H4 (cell line): ENCODE measurements around the gene ANKS1A. TPM values are rescaled to one million over a fixed set of nuclear protein-coding genes. Genes with fewer than 3 reads are reported as not detected.
A peak's percentile ranks its signal among the peaks of the same experiment; 100 is the strongest.
"Not testable (repeated sequence)": the region's sequence is repeated elsewhere in the genome, so short reads cannot be mapped to it uniquely, and the experiment has no call there.

Experiments
- DNase-seq: peaks from one replicate; pipeline ENCODE4 v3.0.0-alpha.2; 2015; ENCODE audit warnings: low spot score
- total RNA-seq: library from RNA; depleted of rRNA; stranded (reverse); fragments of >200 nt; shearing (Covaris generic); gene quantifications from 2 replicates; pipeline ENCODE4 v1.2.3, GENCODE V29; 2014

Gene ANKS1A
- total RNA-seq, 1 experiment from 2014 or later, result 8.8 TPM

- no peak for DNase-seq
Measured at GRCh38 chr6:34917626-34918285, 28.7 kb downstream of the ANKS1A start.

DNA sequence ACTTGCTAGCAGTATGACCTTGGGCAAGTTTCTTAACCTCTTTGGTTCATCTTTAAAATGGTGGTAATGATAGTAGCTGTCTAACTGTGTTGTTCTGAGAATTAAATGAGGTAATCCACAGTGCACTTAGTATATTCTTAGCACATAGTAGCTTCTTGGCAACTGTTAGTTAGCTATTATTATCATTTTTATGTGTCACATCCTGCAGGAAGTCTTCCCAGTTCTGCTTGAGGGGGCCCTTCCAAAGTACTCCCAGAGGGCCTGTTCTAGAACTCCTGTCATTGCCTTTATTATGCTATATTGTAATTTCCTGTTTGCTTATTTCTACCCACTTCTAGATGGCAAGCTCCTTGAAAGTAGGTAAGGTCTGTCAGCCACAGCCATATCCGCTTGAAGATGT, 30.6 kb downstream of the ANKS1A start:
- no peak for DNase-seq

DNA sequence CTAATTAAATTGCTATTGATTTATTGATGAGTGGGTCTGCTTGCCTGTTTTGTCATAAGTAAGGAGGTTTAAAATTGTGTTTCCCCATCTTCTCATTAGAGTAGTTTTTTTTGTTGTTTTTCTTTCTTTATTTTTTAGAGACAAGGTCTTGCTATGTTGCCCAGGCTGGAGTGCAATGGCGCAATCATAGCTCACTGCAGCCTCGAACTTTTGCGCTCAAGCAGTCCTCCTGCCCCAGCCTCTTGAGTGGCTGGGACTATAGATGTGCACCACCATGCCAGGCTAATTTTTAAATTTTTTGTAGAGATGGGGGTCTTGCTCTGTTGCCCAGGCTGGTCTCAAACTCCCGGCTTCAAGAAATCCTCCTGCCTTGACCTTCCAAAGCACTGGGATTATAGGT, 31.0 kb downstream of the ANKS1A start:
- DNase-seq, result no peak

- DNase-seq, result no peak
Measured at GRCh38 chr6:34922177-34922663, 33.2 kb downstream of the ANKS1A start.

- no peak for DNase-seq
Measured at GRCh38 chr6:34924831-34925625, 36.0 kb downstream of the ANKS1A start.

- no peak for DNase-seq
Measured at GRCh38 chr6:34926655-34927054, 37.6 kb downstream of the ANKS1A start.

GRCh38 chr6:34928220-34928619, 39.2 kb downstream of the ANKS1A start:
- no peak for DNase-seq

- DNase-seq, result no peak
Measured at GRCh38 chr6:34928695-34929094, 39.6 kb downstream of the ANKS1A start.

DNA sequence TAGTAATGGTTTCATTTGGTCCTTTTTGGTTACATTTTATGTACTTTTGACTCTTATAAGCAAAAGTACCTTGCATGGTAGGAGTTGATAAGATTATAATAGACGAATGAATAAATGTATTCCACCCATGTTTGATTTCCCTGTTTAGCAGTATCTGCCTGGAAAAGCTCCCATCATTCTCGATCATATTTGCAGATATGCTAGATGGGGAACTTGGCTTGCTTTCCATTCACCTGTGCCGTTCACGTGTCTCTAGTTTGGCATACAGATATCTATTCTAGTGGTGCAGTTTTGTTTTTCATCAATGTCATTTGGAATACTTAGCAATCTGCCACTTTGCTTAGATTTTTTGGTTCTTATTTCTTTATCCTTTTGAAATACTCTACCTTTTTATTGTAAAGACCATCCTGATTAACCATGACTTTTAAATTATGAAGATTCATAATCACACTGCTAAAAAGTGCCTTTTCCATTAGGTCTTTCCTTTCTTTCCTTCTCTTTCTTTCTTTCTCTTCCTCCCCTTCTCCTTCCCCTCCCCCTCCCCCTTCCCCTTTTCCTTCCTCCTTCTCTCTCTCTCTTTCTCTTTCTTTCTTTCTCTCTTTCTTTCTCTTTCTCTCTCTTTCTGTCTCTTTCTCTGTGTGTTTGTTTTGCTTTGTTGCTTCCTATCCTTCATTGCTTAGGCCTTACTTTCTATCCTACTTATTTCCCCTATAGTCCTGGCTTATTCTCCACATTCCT, 40.4 kb downstream of the ANKS1A start:
- no peak for DNase-seq

GRCh38 chr6:34930221-34930620, 41.2 kb downstream of the ANKS1A start:
- DNase-seq, result no peak

- not testable (repeated sequence) for DNase-seq
Measured at GRCh38 chr6:34932202-34932601, 43.1 kb downstream of the ANKS1A start.

DNA sequence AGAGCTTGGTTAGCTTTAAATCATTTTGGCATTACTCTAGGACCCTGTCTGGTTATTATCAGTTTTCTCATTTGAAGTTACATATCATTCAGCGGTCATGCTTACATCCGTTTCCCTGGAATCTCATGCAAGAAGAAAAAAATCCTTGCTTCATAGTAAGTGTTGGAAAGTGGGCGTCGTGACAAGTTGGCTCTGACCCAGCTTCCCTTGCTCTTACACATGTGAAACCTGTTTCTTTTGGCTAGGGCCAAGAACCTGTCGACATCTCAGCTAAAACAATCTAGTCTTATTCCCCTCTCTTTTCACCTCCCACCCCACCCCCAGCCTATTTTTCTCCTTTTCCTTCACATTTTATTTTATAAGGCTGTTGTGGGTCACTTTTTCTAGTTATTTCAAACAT, 45.5 kb downstream of the ANKS1A start:
- no peak for DNase-seq

GRCh38 chr6:34938268-34938667, 49.2 kb downstream of the ANKS1A start:
- DNase-seq, result no peak

- no peak for DNase-seq
Measured at GRCh38 chr6:34940030-34940434, 51.0 kb downstream of the ANKS1A start.

DNA sequence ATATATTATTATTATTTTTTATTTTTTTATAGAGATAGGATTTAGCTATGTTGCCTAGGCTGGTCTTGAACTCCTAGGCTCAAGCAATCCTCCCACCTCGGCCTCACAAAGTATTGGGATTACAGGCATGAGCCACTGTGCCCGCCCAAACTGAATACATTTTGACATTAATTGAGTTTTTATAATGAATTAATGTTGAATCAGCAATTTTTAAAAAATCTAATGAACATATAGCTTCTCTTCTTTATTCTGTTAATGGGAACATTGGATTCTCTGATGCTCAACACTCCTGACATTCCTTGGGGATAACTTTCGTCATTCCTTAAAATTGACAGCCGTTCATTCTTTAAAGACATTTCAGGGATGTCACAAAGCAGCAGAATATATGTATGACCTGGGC, 52.4 kb downstream of the ANKS1A start:
- no peak for DNase-seq

DNA sequence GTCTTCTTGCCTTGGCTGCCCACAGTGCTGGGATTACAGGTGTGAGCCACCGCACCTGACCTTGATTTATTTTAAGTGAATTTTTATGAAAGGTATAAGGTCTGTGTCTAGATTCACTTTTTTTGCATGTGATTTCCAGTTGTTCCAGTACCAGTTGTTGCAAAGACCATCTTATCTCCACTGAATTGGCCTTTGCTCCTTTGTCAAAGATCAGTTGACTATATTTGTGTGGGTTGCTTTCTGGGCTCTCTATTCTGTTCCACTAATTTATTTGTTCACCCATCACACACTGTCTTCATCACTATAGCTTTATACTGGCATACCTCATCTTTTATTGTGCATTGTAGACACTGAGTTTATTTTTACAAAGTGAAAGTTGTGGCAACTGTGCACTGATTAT, 56.3 kb downstream of the ANKS1A start:
- no peak for DNase-seq

- DNase-seq, result no peak
Measured at GRCh38 chr6:34947561-34947960, 58.5 kb downstream of the ANKS1A start.

DNA sequence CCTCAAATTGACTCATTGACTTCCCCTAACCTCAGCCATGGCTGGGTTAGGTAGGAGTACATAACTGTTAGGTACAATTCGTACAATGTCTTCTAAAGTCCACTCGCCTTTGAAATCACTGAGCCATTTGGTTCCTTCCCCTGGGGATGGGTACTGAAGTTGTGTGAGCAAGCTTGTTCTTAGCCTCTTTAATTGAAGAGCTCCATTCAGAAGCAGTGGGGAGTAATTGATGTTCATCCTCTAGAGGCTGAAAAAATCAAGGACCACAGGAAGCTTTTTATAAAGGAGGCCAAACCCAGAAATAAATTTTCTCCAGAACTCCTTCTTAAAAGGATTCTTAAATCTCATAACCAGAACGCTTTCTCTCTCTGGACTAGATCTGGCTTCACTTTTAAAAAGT, 60.6 kb downstream of the ANKS1A start:
- no peak for DNase-seq

GRCh38 chr6:34950849-34951248, 61.8 kb downstream of the ANKS1A start:
- DNase-seq, result no peak

GRCh38 chr6:34951731-34952130, 62.7 kb downstream of the ANKS1A start:
- DNase-seq, result no peak

DNA sequence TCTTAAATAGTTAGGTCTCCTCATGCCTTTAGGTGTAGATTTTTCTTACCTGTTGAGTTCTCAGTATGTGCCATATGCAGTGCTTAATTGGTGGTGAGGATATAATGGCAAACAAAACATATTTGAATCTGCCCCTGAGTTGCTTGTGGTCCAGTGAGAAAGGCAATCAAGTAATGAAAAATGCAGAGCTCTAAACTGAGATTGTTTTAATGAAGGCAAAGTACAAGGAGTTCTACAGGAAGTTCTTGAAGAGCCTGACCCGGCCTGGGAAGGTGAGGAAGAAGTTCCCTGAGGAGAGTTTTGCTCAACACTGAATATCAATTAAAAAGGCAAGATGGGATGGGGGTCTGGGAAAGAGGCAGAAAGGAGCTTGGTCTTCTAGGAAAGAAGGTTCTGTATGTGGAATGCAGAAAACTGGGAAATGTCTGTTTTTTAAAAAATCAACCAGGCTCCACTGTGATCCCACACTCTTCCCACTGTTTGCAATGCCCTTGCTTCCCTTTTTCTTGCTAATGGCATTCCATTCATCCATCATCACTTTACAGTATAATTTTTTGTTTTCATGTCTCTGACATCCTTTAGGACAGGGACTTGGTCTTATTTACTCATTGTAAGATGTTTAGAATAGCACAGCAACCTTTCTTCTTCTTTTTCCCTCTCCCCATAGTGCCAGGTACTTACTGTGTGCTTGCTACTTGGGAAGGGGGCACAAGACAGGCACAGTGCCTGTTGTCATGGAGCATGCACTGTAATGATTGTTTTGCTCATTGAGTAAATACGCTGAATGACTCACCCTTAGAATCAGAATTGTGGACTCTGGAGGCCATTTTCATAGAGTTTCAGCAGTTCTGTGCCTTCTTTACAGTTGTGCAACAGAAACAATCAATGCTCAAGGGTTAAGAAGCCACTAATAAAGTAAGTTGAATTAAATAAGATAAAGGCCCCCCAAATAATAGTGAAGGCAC, 64.3 kb downstream of the ANKS1A start:
- peak; percentile 40 for DNase-seq
